GM19025 (cell line): ENCODE results near the gene PI16.
"Not testable (repeated sequence)": the region's sequence is repeated elsewhere in the genome, so short reads cannot be mapped to it uniquely, and the experiment has no call there.

ENCODE experiments used
- ATAC-seq: cut with Tn5 transposase; IDR thresholded peaks from one replicate; pipeline ENCODE4 v1.9.1; 2021; ENCODE audit warnings: mild to moderate bottlenecking, low read depth, moderate library complexity; ENCODE audit not compliant: unreplicated experiment

Gene PI16

DNA sequence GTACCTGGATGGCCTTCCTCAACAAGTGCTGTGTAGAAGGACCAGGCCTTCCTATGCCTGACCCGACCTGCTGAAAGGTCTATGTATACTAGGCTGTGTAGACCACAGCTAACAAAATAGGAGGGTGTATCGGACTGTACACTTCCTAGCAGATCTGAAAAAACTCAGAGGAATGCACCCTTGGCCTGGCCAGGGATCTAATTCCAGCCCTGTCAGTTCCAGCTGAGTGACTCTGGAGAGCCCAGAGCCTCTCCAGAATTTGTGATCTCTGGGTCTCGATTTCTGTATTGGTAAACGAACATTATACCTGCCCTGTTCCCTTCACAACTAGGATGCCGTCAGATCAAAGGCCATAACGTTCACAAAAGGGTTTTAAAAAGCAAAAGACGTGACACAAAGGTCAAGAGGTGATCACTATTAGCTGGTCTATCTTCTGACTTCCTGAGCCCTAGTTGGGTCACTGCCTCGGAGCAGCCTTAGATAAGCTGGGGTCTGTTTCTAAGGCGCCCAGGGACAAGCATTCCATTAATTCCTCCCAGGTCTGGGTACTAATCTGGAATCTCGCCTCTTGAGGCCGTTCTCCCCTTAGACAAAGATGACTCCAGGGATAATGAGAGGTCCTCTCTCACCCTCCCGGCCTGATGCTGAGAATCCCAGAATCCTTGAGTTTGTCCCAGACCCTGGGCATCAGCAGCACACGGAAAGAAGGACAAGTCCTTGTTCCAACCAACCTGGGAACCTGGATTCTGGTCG, 17.6 kb downstream of the PI16 start:
- no peak for ATAC-seq

DNA sequence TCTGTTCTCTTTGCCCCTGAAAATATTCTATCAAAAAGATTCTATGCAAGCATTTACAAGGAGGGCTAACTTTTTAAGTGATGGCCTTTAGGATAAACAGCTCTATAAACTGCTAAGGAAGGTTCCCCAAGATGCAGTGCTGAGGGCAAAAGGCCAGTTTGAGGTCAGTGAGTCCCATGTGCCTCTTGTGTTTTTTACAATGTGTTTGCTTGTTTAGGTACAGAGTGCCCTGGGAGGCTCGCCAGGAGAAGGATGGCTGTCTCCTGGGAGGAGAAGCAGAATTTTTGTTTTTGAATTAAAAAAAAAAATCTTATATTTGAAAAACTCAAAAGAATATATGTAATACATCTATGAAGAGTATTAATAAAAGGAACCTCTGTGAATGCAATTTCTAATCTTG, 18.7 kb downstream of the PI16 start:
- no peak for ATAC-seq

DNA sequence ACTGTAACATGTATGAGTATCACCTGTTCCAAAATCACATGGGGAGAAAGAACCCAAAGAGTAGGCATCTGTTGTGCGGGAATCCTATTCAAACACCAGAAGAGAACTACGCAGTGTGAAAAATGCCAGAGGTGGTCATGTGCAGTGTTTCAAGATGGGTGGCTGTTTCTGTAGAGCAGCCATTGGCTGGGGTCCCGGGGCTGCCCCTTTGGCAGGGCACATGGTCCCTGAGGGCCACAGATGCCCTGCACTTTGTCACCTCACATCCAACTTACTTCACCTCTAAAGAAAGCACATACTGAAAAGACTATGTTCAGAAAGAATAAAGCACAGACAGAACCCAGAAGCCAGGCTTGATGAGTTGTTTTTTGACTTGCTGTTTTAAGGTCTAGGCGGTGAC, 19.1 kb downstream of the PI16 start:
- no peak for ATAC-seq

DNA sequence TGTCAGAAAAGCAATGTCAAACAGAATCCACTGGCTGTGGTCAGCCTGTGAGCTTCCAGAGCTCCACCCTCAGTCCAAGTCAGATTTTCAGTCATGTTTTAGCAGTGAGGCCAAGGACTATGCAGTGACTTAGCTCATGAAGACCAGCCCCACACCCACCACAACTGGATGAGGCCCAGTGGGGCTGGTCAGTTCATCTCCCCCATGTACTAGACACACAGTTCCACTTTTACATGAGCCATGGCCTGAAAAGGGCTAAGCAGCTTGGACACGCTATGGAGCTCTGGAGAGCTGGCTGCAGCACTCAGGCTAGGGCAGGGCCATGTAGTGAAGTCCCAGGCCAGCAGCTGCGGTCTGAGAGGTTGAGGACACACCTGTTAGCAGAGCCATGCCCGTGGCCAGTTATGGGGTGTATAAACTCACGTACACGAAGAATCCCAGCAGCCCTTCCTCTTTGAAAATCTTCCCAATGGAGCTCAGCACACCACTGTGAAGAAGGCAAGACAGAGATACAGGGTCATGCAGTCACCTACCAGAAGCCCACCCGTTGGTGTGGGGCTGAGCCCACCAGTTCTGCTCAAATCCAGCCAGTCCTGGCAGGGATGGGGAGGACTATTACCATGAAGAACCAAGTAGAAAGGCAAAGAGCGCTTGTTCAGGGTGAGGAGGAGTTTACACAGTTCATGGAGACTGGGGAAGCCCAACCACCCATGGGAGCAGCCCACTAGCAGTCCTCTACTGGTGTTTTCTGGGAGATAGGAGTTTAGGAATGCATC, 20.9 kb downstream of the PI16 start:
- ATAC-seq = no peak

DNA sequence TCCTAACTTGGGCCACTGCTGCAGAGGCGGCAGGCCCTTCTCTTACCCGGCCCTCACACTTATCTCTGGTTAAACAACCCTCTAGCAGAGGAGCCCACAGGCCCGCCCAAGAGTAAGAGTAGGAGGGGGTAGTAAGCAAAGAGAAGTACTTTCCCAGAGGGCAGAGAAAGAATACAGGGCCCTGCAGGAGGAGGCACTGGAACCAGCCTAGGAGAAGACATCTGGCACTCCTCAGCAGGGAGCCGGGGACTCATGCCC, 21.4 kb downstream of the PI16 start:
- no peak for ATAC-seq

DNA sequence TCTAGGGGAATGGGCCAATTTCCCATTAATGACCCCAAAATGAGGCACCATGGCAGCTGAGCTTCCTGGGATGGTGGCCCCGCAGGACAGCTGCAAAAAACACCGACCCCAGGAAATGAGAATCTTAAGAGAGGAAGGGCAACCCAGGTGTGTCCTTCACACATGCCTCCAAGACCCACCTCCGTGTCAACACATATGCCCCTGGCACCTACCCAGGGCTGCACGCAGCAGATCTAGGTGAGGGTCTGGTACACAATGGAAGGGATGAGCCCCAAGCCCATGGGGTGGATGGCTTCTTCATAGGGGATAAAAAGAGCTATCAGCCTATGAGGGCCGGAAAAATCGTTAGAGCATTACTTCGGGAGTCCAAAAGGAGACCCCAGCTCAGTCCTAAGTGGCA, 22.0 kb downstream of the PI16 start:
- ATAC-seq = no peak

DNA sequence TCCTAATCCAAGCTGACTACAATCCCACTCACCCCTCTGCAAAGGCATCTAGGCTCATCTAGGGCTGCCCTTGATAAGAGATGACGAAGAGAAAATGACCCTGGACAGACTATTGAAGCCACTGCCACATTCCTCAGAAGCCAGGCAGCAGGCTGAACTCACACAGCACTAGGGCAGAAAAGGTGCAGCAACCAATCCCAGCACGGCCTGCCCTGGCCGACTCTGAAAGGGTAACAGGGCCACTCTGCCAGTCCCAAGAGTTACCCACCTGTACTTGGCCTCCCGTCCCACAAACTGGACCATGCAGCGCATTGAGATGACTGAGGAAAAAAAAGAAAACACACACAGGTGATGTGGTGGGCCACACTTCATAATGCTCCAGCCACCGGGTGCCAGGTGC, 22.4 kb downstream of the PI16 start:
- ATAC-seq = no peak

DNA sequence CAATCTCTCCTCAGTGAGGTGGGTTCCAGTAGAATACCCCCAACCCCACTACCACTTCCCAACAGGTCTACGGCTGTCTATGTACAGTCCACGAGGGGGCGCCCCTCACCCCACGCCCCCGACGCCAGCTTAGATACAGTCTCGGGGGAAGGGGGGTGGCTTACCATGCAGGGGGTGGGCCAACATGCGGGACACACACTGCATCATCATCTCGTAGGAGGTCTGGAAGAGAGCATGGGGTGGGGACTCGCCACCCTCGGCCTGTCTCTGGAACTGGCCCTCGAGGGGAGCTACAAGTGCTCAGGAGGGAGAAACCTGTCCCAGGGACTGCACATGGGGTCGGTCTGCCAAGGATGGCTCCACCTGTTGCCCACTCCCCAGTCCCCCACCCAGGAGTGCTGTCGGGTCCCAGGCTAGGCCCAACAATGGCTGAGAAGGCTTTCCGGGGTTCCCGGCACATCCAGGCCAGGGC, 23.0 kb downstream of the PI16 start:
- ATAC-seq = no peak

DNA sequence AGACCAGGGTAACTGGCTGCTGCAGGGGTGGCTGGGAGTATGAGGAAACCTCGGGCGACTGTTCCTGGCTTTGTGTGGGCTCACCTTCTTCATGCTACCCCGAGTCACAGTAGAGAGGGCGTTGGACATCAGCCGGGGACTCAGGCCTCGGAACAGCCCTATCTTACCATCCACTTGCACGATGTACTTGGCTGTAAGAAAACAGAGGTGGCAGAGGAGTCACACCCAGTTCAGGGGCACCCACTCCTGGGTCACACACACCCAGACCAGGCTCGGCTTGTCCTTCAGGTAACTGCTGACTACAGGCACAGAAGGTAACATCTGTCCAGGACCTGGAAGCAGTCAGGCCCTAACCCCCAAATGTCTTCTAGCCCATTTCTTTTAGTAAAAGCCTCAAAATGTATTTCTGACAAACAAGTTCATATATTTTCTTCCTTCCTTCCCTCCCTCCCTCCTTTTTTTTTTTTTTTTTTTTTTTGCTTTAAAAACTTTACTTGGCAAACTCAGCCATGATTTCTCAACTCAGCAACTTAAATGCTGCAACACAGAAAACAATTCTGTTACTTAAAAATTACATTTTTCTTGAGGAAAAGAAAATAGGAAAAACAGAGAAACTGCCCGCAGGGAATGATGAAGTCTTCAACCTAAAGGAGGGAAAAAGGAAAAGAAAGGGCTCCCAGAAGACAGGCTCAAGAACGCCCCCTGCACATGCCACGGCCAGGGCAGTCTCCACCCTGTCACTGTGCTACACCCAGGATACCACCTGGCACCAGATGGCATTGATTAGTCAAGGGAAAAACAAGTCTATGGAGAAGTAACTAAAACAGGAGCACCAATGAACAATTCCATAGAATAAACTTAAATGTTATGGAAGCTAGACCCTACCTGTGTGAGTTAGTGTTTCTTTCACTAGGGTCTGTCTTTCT, 24.1 kb downstream of the PI16 start:
- ATAC-seq = no peak

DNA sequence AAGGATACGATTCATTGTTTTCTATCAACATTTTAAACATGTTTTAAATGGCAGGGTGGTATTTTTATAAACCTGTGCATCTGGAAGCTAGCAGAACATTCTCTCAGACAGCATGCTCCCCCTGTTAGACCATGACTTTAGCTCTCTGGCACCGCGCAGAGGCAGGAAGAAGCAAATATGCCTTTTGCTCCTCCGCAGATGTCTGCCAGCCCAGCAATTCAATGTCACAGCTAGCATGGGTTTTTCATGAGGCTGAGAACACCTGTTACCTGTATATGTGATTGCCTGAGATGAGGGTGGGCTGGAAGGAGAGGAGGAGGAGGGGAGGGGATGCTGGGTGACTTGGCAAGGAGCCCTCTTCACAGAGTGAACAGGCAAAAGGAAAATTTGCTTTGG, 24.8 kb downstream of the PI16 start:
- ATAC-seq = no peak

DNA sequence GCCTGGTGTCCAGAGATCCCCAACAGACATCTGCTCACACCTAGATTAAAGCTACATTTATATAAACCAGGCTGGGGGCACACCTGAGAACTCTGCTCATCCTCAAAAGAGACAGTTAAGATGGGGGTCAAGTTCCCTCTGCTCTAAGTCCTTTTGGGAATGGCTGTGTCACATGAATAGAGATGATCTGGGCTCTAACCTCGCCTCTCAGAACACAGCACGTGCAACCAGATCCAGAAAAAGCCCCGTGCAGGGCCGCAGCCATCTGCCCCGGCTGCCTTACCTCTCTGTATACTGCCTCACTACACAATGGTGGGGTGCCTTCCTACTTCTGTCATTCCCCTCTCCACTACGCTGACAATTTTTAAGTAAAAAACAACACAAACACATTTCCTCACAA, 25.6 kb downstream of the PI16 start:
- no peak for ATAC-seq

DNA sequence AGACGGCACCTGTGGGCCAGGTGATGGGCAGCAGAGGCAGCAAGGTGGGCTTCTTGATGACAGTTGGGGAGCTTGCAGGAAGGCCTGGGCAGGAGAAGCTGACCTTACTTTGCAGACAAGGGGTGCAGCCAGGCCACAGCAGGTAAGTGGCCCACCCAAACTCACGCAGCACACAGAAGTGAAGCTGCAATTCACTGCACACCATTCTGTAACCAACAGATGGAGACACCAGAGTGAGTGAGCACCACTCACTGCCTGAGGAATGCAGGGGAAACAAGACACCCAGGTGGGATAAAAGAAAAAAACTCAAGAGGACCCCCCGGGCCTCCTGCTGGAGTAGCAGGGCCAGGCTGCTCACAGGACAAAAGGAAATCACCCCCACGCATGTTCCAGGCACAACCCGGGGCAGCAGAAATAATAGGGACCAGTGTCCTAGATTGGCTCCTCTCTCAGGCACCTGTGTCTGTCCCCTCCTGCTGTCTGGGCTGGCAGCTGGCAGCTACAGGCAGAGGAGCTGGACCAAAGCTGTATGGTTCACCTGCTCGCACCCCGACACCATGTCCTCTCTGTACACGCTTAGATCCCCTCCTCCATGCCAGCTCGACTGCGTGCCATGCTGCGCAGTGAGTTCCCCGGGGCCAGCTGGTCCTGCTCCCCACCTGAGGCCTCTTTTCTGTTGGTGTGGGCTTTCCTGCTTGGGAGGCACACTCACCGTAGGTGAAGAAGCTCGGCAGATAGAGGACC, 26.5 kb downstream of the PI16 start:
- ATAC-seq = no peak

DNA sequence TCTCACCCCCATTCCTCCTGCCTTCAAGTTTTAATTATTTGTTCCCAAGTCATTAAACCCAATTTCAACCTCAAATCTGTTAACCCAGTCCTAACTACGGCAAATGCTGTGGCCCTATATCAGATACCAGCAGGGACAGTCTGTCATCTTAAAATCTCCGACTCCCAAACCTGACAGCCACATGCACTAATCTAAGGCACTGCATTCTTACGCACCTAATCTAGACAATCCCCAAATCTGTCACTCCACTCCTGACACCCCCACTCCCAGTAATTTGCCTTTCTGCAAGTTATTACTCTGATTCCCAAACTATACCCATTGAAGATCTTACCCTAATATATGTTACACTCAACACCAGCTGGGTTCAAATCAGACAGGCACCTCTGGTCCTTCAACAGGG, 29.0 kb downstream of the PI16 start:
- no peak for ATAC-seq

DNA sequence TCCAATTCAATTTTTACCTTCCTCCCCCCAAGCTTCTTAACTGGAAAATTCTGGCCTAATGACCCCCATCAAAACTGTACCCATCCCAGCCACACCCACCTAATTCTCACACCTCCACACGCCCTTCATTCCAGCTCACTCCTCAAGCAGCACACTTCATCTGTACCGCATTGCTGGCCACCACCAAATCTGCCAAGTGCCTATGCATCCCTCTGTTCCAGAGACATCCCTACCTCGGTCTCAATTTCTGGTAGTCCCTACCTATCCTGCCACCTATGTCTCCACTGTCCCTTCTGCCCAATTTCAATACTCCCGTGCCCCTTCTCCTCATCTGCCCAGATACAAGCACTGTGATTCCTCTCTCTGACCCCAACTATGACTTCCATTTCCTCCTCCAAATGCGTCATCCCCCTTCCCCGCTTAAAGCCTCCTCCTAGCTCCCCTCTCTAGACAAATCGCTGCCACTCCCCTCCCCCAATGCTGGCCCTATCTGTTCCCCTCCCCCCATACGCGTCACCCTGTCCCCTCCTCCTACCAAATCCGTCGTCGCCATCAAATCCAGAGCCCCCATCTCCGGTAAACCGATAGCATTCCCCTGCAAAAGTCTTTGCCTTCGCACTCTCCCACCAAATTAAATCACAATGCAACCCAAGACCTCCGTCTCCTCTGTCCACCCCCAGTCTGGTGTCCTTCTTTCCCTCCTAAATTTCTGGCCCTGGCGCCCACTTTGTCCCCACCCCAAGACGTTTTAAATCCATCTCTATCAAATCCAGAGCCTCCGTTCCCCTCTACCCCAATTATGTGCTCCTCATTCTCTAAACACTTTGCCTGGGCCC, 30.3 kb downstream of the PI16 start:
- ATAC-seq = no peak

DNA sequence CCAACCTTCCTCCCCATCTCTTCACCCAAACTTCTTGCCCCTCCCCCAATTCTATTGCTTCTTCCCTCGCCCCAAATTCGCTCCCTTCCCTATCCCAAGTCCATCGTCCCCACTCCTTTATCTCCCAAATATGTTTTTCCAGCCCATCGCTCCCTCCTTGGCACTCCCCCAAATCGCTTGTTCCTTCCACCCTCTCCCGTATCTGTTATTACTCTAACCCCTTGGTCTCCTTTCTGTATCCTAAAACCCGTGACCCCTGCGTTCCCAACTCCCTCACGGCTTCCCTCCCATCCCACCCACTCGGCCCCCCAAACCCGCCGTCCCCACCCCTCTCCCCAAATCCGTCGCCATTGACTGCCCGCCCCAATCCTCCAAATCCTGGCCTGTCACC, 30.9 kb downstream of the PI16 start:
- ATAC-seq = no peak

DNA sequence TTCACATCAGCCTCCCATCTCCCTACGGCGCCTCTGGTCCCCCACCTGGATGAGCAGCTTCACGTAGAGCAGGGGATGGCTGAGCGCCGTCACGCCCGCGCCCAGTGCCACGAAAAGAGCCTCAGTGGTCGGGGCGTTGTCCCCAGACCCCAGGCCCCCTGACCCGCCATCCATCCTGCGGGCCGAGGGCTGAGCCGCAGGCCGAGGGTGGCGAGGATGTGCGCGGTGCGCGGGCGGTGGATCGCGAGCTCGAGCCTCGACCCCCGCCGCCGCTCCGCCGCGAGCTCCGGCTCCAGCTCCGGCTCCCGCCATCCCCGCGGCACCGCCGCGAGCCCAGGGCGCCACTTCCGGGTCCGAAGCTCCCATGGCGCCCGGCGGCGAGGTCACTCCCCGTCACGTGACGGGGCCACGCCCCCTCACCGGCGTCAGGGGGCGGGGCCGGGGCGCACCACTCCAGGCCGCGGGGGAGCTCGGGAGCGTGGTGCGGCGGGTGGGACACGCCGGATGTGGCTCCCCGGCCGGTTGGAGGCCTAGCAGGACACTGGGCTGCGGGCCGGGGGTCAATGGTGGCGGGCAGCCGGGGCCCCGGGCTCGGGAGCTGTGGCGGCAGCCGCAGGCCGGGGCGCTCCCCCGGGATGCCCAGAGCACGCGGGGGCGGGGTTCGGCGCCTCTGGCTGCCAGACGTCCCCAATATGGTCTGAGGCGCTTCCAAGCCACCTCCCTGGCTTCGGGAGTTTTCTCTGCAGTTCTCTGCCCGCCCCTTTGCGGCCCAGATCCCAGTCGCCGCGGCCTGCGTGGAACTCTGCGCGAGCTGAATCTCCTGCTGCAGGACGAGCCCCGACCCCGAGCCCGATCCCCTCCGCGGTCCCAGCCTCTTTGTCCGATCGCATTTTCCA, 31.5 kb downstream of the PI16 start, which contains the start of gene MTCH1:
Gene MTCH1, minus strand, starts transcription at position 389 of the 896 bp plus-strand sequence. Its CDS starts 23 bp downstream, at position 366.
- ATAC-seq = peak; percentile 93

DNA sequence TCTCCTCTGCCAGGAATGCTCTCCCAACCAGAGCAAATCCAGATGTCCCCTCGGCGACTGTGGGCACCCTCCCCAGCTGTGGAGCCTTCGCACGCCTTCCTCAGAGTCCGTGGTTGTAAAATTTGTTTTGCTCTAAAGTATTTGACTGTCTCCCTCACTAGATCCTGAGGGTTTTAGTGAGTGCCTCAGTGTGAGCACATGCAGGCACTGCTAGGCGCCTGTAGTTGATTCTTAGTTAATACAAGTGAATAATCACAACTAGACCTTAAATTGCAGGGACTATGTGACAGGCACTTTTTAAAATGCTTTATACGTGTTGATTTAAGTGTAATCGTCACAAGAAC, 32.1 kb downstream of the PI16 start:
- no peak for ATAC-seq

DNA sequence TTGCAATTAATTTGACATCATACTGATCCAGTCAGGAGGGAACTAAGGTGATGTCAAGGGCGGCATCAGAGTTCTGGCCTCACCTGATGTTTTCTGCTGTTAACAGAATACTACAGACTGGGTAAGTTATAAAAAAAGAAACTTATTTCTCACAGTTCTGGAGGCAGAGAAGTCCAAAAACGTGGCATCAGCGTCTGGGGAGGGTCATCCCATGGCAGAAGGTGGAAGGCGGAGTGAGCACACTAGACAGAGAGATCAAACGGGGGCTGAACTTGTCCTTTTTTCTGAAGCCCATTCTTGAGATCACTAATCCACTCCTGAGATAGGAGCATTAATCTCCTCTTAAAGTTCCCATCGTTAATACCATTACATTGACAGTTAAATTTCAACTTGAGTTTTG, 34.7 kb downstream of the PI16 start:
- no peak for ATAC-seq

DNA sequence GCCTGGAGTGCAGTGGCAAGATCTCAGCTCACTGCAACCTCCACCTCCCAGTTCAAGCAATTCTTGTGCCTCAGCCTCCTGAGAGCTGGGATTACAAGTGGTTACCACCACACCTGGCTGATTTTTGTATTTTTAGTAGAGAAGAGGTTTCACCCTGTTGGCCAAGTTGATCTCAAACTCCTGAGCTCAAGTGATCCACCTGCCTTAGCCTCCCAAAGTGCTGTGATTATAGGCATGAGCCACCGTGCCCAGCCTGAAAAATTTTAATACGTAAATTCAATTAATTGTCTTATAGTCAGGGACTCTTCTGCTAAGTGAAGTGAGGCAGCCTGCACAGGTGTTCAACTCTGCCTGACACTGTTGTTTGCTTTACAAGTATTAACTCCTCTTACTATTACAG, 35.9 kb downstream of the PI16 start:
- not testable (repeated sequence) for ATAC-seq
